B cell (primary cell): ENCODE data around the gene VSIG10. TPM values are rescaled to one million over a fixed set of nuclear protein-coding genes. Genes with fewer than 3 reads are reported as not detected.

ENCODE experiments used
- ATAC-seq: fragments of 200-7000 bp; cut with Tn5 transposase; one replicate; pipeline ENCODE4 v1.10.0; 2021; ENCODE audit warnings: low read depth, mild to moderate bottlenecking, moderate number of reproducible peaks, moderate library complexity
- CTCF ChIA-PET: fragments of 350-600 bp; sonication (Branson Sonifier 250); formaldehyde crosslinking; loops from one replicate; lab custom pipeline; 2021; ENCODE audit warnings: antibody characterized with exemption, inconsistent platforms; lab: Charles Lee
- POLR2A ChIA-PET: fragments of 350-600 bp; sonication (Branson Sonifier 250); formaldehyde crosslinking; loops from one replicate; lab custom pipeline; 2021; ENCODE audit warnings: antibody characterized with exemption; lab: Charles Lee
- DNase-seq: peaks from one replicate; pipeline ENCODE4 v3.0.0; 2013
- H2AFZ ChIP-seq: 2 replicates; pipeline ENCODE4 v1.6.1; 2012; ENCODE audit warnings: mild to moderate bottlenecking, low read depth, low read length; ENCODE audit not compliant: insufficient read depth, poor library complexity, severe bottlenecking
- H3K27ac ChIP-seq, 2 donors: 1 replicate in 1 of 2; 2 replicates in 1 of 2; pipeline ENCODE4 v1.5.1; 2012 to 2013; ENCODE audit warnings: low read length in 2 of 2, mild to moderate bottlenecking in 2 of 2, moderate library complexity in 1 of 2
- H3K27me3 ChIP-seq, 4 experiments: fragments of 200-600 bp in 1 of 4; sonication (generic) in 1 of 4; replicated peaks in 1 of 4; 1 replicate in 2 of 4; 2 replicates in 2 of 4; pipeline versions ENCODE4 v1.6.1 to v1.7.0; 2013 to 2016; ENCODE audit warnings: low read length in 3 of 4, mild to moderate bottlenecking in 2 of 4, mixed read lengths in 1 of 4, moderate library complexity in 1 of 4; ENCODE audit not compliant: insufficient read depth in 4 of 4, control insufficient read depth in 3 of 4; ENCODE audit errors: control extremely low read depth in 1 of 4
- H3K36me3 ChIP-seq, 2 experiments: replicated peaks in 1 of 2; 1 replicate in 1 of 2; 2 replicates in 1 of 2; pipeline versions ENCODE4 v1.6.1 to v1.7.1; 2013; ENCODE audit warnings: low read length in 1 of 2; ENCODE audit not compliant: insufficient read depth in 2 of 2, control insufficient read depth in 1 of 2; ENCODE audit errors: control extremely low read depth in 1 of 2, extremely low read depth in 1 of 2
- H3K4me1 ChIP-seq, 2 donors: fragments of 200-600 bp in 1 of 2; sonication (generic) in 1 of 2; 1 replicate in 1 of 2; 2 replicates in 1 of 2; pipeline versions ENCODE4 v1.5.1 to v1.6.1; 2013 to 2017; ENCODE audit warnings: low read length in 2 of 2; ENCODE audit not compliant: control insufficient read depth in 2 of 2, insufficient read depth in 2 of 2
- H3K4me2 ChIP-seq: replicated peaks from 2 replicates; pipeline ENCODE3; 2012; ENCODE audit warnings: mild to moderate bottlenecking, low read depth, low read length; ENCODE audit not compliant: poor library complexity, severe bottlenecking
- H3K4me3 ChIP-seq, 5 experiments: fragments of 200-600 bp in 1 of 5; sonication (generic) in 1 of 5; 1 replicate in 3 of 5; 2 replicates in 2 of 5; pipeline versions ENCODE4 v1.5.1 to v1.7.0; 2011 to 2016; ENCODE audit warnings: low read length in 4 of 5, mild to moderate bottlenecking in 4 of 5, low read depth in 2 of 5, control low read depth in 1 of 5, moderate library complexity in 1 of 5; ENCODE audit not compliant: insufficient read depth in 1 of 5; ENCODE audit errors: control extremely low read depth in 1 of 5, extremely low read depth in 1 of 5
- H3K79me2 ChIP-seq: fragments of 200-600 bp; sonication (generic); one replicate; pipeline ENCODE4 v1.6.0; 2016; ENCODE audit warnings: low read length; ENCODE audit not compliant: control insufficient read depth, insufficient read depth
- H3K9ac ChIP-seq: fragments of 200-600 bp; sonication (generic); 2 replicates; pipeline ENCODE4 v1.6.1; 2017; ENCODE audit warnings: mild to moderate bottlenecking, low read length, moderate library complexity
- H3K9me3 ChIP-seq, 3 donors: one replicate each; pipeline versions ENCODE4 v1.6.1 to v1.7.1; 2013; ENCODE audit warnings: low read length in 2 of 3; ENCODE audit not compliant: control insufficient read depth in 2 of 3, insufficient read depth in 1 of 3; ENCODE audit errors: control extremely low read depth in 1 of 3
- H4K20me1 ChIP-seq: 2 replicates; pipeline ENCODE4 v1.6.0; 2012; ENCODE audit warnings: mild to moderate bottlenecking, low read length; ENCODE audit not compliant: insufficient read depth, control insufficient read depth, poor library complexity, severe bottlenecking
- H3K27ac Mint-ChIP-seq: one replicate; pipeline ENCODE4 v1.8.0; 2021; ENCODE audit warnings: mixed read lengths
- H3K27me3 Mint-ChIP-seq: one replicate; pipeline ENCODE4 v1.8.0; 2021; ENCODE audit warnings: mixed read lengths
- H3K4me1 Mint-ChIP-seq: one replicate; pipeline ENCODE4 v1.8.0; 2021; ENCODE audit warnings: mixed read lengths
- H3K4me3 Mint-ChIP-seq: one replicate; pipeline ENCODE4 v1.8.0; 2021; ENCODE audit warnings: mixed read lengths
- H3K9me3 Mint-ChIP-seq: one replicate; pipeline ENCODE4 v1.8.0; 2022; ENCODE audit warnings: mixed read lengths; ENCODE audit not compliant: insufficient read depth
- EZH2 ChIP-seq: IDR thresholded peaks from 2 replicates; pipeline ENCODE4 v1.6.1; 2012; ENCODE audit warnings: borderline replicate concordance, low read depth, mild to moderate bottlenecking, moderate library complexity, low read length; ENCODE audit not compliant: insufficient read depth, poor library complexity, severe bottlenecking
- WGBS: methylation state at CpG from one replicate; pipeline ENCODE4 v1.1.5; 2013; ENCODE audit warnings: missing lambda C conversion rate; ENCODE audit not compliant: insufficient coverage; 5-methylcytosine and 5-hydroxymethylcytosine counted together
- intact Hi-C: fragments of 100-400 bp; cut with micrococcal nuclease; formaldehyde crosslinking; loops from one replicate; pipeline ENCODE4 v1.10.0; 2022
- polyA plus RNA-seq: library from polyadenylated mRNA; depleted of rRNA; stranded (reverse); fragments of >200 nt; gene quantifications from 2 replicates; pipeline ENCODE4 v1.2.3, GENCODE V29; 2012
- total RNA-seq, 2 donors: library from RNA; stranded (reverse); fragments of 120-200 nt in 1 of 2; gene quantifications; 1 replicate in 1 of 2; 2 replicates in 1 of 2; pipeline versions ENCODE4 v1.2.3 to v1.2.4, GENCODE V29; 2013 to 2022
- TF ChIP-seq, protein P1 (sequence below): fragments of 200-600 bp; IDR thresholded peaks from one replicate; pipeline ENCODE4 v1.8.0; 2022; ENCODE audit warnings: antibody characterized with exemption, mild to moderate bottlenecking

Gene VSIG10
- total and polyA plus RNA-seq, 2 donors (not counting 1 experiment from before 2014, with no cell fraction given): 0.34 to 2.6 TPM

DNA sequence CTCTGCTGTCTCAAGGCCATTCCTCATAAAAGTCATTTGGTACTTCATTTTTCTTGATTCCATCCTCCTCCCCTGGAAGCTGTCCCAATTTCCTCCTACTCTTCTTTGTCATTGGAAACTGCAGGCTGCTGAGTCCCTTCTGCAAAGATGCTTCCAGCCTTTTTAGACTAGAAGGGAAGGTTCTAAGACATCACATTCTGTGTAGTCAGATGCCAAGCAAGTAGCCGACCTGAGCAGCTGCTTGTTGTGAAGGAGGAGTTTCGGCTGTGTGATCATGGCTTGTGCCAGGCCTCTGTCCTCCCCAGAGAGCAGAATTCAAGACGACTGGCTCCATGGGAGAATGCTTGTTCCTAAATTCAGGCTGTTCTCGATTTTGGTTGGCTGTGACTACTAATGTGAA is 78.6 kb downstream of the VSIG10 start:
- H3K27me3 ChIP-seq: no peaks in the 10 kb centered on the region
- WGBS: 100% methylated on average over 2 of the region's 4 CpGs
- no peaks in the 10 kb centered on the region for H3K27me3 Mint-ChIP-seq
- intact Hi-C loops: no loop called here
- no peak overlapping the region for H3K27ac Mint-ChIP-seq
- no peak overlapping the region for H3K27ac ChIP-seq
- H4K20me1 ChIP-seq: no peaks in the 10 kb centered on the region
- H3K9me3 ChIP-seq: no peaks in the 10 kb centered on the region
- peaks cover 4% of the 10 kb centered on the region for H3K79me2 ChIP-seq
- no peak overlapping the region for H3K4me2 ChIP-seq
- H3K36me3 ChIP-seq: peaks cover 5 to 48% of the 10 kb centered on the region in 2 experiments
- H2AFZ ChIP-seq: no peak overlapping the region
- no peak overlapping the region for H3K4me3 ChIP-seq
- no peak overlapping the region for H3K9ac ChIP-seq
- ATAC-seq: no peak
- TF ChIP-seq, protein P1, sequence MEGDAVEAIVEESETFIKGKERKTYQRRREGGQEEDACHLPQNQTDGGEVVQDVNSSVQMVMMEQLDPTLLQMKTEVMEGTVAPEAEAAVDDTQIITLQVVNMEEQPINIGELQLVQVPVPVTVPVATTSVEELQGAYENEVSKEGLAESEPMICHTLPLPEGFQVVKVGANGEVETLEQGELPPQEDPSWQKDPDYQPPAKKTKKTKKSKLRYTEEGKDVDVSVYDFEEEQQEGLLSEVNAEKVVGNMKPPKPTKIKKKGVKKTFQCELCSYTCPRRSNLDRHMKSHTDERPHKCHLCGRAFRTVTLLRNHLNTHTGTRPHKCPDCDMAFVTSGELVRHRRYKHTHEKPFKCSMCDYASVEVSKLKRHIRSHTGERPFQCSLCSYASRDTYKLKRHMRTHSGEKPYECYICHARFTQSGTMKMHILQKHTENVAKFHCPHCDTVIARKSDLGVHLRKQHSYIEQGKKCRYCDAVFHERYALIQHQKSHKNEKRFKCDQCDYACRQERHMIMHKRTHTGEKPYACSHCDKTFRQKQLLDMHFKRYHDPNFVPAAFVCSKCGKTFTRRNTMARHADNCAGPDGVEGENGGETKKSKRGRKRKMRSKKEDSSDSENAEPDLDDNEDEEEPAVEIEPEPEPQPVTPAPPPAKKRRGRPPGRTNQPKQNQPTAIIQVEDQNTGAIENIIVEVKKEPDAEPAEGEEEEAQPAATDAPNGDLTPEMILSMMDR: no peak
- TF ChIP-seq EZH2: no peak
- no peaks in the 10 kb centered on the region for H3K4me1 ChIP-seq
- ChIA-PET POLR2A (no interaction called here), CTCF (no interaction called here)
- no peak for DNase-seq
- H3K9me3 Mint-ChIP-seq: no peaks in the 10 kb centered on the region
- H3K4me1 Mint-ChIP-seq: no peaks in the 10 kb centered on the region
- H3K4me3 Mint-ChIP-seq: no peak overlapping the region

DNA sequence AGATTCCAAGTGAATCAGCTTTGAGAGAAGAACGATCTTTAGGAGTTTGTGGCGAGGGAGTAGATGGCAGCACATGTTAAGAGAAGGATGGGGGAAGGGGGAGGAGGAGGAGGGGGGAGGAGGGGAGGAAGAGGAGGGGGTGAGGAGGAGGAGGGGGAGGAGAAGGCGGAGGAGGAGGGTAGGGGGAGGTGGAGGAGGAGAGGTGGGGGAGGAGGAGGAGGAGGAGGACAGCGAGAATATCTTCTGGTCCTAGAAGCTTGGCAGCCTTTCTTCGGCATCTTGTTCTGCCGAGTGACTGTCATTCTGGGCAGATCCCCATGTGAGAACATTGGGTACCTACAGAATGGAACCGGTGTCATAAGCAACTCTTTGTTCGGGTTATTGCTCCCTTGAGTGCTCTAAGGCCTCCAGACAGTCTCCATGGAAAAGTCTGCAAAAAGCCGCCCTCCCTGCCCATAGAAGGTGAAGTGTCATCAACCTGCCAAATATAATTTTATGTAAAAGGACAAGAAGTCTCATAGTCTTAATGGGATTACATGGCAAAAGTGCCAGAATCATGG is 80.4 kb downstream of the VSIG10 start:
- Histone ChIP-seq H4K20me1 (no peaks in the 10 kb centered on the region), H3K27ac (no peak overlapping the region), H3K4me1 (no peaks in the 10 kb centered on the region), H3K36me3 (peaks cover 5 to 56% of the 10 kb centered on the region in 2 experiments), H3K79me2 (peaks cover 5% of the 10 kb centered on the region), H3K9me3 (no peaks in the 10 kb centered on the region), H3K9ac (no peak overlapping the region), H2AFZ (no peak overlapping the region), H3K4me2 (no peak overlapping the region), H3K4me3 (no peak overlapping the region), H3K27me3 (no peaks in the 10 kb centered on the region)
- H3K4me1 Mint-ChIP-seq: no peaks in the 10 kb centered on the region
- no peaks in the 10 kb centered on the region for H3K27me3 Mint-ChIP-seq
- H3K4me3 Mint-ChIP-seq: no peak overlapping the region
- ATAC-seq: no peak
- 98% methylated on average over 6 of the region's 9 CpGs for WGBS
- ChIA-PET CTCF (no interaction called here), POLR2A (no interaction called here)
- H3K27ac Mint-ChIP-seq: no peak overlapping the region
- no peaks in the 10 kb centered on the region for H3K9me3 Mint-ChIP-seq
- intact Hi-C loops: no loop called here
- no peak for DNase-seq
- no peak for TF ChIP-seq EZH2
- TF ChIP-seq, protein P1: no peak
